ENCODE results near the gene AATF.

Gene AATF

DNA sequence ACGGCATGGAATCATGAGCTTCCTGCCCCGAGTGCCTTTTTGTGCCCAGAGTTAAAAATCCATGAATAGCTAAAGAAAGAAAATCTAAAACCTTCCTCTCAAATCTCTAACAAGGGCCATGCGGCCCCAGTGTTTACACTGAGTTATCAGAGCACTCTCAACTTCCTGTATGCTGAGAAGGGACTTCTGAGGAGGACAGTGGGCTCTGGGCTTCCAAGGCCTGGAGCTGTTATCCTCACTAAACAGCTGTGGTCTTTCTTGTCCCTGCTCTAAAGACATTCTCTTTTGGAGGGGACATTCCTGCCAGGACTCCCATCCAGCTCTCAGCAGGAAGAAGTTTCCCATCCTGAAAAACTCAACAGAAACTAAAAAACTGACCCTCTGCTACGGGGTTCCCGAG, 135.6 kb downstream of the AATF start:
- no peak for DNase-seq

DNA sequence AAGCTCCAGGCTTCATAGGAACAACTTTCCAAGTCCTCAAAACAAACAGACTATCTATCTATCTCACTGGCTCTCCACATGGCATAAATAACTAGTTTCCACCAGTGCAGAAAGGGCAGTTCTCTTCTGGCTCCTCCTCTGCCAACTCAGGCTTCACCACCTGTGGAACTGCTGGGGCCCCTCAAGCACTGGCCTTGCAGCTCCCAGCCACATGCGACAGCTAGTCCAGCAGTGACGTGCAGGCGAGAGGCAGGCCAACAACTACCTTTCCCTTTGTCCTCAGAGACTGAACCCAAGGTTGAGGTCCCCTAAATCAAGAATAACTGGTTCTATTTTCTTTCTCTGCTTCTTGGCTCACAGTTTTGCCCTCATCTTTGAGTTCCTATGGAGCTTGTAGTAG, 137.6 kb downstream of the AATF start:
- no peak for DNase-seq

DNA sequence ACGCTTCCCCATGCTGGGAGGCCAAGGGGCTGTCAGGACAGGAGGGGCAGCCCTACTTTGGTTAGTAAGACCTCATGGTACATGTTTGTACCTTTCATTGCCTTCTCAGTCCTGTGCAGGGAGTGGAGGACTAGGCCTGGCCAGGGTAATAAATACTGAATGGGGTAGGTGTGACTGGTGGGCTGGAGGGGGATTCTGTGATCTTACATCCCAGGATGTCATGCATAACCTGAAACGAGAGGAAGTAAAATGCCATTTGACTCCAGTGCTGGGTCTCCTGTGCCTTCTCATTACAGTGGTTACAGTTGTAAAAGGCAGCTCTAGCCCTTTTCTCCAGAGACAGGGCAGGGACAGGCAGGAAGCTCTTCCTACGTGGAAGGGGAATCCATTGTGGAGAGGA, 138.2 kb downstream of the AATF start:
- no peak for DNase-seq

DNA sequence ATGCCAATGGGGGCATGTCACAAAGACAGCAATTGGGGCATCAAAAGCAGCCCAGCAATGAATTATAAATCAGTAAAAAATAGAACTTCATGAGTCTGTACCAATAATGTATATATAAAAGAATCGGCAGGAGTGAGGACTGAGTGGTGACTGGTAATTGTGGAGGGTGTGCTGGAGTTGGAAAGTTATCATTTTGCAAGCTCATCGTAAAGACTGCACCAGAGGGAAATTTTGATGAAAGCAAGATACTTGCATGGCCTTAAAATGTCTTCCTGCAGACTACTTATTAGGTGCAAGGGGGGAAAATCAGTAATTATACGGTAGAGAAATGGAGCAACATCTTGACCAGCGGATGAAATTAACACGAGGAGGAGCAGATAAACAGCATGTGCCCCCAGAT, 138.9 kb downstream of the AATF start:
- no peak for DNase-seq

- DNase-seq: no peak
Measured at GRCh38 chr17:37088459-37088858, 139.7 kb downstream of the AATF start.

DNA sequence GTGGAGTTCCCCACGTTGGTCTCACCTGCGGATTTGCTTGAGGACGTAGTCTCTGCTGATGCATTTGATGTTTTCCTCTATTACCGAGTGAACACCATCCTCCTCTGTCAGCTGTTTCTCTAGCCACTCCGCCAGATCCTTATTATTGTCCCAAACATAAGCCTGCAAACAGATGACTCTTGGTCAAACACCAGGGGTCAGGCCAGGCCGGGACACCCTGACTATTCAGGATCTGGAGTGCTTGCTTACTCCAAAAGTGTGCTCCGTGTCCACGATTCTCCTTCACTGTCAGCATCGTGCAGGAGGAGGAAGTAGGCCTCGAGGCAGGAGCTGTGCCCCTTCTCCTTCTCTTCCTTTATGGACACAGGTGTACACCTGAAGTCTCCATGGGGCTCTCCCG, 140.2 kb downstream of the AATF start:
- DNase-seq: no peak

DNA sequence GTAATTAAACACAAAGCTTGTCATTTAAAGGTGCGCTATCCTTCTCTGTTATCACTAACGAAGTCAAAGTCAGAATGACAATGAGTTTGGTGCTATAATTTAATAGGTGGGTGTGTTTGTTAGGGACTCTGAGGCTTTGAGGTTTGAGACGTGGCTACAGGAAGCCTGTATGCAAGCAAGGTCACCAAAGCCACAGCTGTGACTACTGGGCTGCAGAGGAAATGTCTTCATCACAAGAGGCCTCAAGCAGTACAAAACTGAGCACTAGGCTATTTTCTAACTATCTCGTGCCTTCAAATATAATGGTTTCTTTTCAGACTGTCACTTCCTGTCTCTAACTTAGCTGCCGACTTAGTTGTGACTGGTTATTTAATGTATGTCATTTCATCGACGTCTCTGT, 141.2 kb downstream of the AATF start:
- DNase-seq: no peak

DNA sequence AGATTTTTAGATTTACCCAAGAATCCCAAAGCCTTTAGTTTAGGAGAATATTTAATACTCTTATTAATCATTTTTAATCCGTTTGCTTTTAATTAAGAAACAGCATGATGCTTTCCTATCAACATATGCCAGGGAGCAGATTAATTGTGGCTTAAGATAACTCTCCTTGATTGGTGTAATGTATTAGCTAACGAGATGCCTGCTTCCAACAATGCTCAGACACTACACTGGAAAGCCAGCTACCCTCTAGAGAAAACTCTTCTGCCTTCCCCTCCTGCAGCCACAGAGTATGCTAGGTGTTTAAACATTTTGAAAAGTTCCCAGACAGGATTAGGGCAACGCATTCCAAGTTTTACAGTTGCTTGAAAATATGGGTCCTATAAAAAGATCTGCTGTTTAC, 142.2 kb downstream of the AATF start:
- DNase-seq: no peak

DNA sequence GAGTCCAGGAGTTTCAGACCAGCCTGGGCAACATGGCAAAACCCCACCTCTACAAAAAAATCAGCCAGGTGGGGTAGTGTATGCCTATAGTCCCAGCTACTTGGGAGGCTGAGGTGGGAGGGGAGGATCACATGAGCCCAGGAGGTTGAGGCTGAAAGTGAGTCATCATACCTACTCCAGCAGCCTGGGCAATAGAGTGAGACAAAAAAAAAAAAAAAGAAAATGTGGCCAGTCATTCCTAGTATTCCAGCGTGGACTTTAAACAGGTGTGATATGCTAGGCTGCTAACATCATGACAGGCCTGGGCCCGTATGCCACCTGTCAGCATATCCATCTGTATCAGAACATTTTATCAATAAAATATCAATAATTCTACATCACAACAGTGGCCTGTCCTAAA, 143.3 kb downstream of the AATF start:
- no peak for DNase-seq

DNA sequence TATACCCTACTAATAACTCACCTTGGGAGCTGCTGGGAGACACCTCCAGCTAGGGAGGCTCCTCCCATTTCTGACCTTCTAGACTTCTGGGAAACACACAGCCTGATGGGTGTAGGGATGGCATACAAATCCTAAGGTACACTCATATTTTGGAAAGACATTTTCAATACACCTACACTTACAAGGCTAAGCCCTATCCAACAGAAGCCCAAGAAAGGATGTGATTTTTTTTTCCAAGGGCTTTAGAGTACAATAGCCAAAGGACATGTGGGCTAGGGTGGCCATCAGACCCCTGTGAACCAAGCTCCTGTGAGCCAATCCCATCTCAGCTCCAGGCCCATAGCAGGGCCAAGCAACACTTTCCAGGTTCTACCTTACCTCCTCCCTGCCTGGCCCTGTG, 143.9 kb downstream of the AATF start:
- no peak for DNase-seq

GRCh38 chr17:37094391-37094790, 145.6 kb downstream of the AATF start:
- no peak for DNase-seq

GRCh38 chr17:37096071-37096470, 147.3 kb downstream of the AATF start:
- DNase-seq: no peak

- DNase-seq: no peak
Measured at GRCh38 chr17:37097154-37097553, 148.4 kb downstream of the AATF start.

DNA sequence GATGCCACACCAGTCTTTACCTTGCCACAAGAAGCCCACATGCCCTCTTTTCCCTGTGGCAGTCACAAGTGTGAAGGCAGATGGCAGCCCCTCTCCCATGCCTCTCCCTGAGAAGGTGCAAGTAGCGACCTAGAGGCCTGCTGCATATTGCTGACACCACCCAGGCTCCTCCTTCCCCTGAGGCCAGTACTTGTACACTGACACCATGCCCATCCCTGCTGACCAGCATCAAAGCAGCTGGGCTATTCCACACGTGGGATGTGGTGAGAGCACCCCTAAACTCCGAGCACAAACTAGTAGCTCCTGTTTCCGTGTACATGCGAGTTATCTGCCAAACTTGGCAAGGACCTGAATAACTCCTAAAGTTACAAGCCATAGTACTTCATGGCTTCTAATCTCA, 149.4 kb downstream of the AATF start:
- no peak for DNase-seq

- DNase-seq: no peak
Measured at GRCh38 chr17:37098910-37099664, 150.3 kb downstream of the AATF start.

DNA sequence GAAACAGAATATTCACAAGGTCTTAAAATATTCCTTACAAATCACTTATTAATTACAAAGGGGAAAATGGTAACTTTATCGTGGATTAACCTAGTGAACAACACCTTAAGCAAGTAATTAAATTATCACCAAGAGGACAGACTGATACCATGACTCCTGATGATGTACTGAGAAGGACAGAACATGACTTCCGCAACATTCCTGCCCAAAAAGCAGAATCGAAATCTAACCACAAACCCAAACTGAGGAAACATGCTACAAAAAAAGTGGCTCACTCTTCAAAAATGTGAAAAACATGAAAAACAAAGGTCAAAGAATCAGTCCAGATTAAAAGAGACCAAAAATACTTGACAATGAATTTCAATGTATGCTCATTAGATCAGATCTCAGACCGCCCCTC, 151.5 kb downstream of the AATF start:
- DNase-seq: peak; percentile 13

DNA sequence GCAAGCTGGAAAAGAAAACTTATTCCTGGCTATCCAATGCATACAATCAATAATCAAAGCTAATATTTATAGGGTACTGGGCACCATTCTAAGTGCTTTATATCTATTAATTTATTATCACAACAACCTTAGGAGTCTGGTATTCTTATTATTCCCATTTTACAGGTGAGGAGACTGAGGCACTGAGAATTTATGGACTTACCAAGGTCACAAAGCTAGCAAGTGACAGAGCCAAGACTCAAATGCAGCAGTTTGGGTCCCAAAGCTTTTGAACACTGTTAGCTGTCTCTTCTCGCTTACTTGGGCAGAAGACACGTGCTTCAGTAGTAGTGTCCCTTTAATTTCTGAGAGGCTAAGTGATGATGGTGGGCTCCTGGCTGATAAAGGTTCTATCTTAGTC, 152.6 kb downstream of the AATF start:
- no peak for DNase-seq

GRCh38 chr17:37103231-37103630, 154.5 kb downstream of the AATF start:
- no peak for DNase-seq

GRCh38 chr17:37106049-37106448, 157.3 kb downstream of the AATF start:
- DNase-seq: no peak

All from fibroblast of upper back skin (primary cell).